HepG2 (cell line): ENCODE measurements around the gene CMPK2. TPM values are rescaled to one million over a fixed set of nuclear protein-coding genes. Genes with fewer than 3 reads are reported as not detected.

Experiments
- ATAC-seq: fragments of 200-7000 bp; cut with Tn5 transposase; 3 replicates; pipeline ENCODE4 v1.9.1; 2020; ENCODE audit warnings: mild to moderate bottlenecking, moderate library complexity
- BruUV-seq: library from RNA; stranded (reverse); fragments of 400-500 nt; replicated peaks from 2 replicates; lab custom pipeline; 2021; lab: Mats Ljungman, UMichigan
- CTCF ChIA-PET: fragments of 300-600 bp; formaldehyde crosslinking; extraction: SDS; loops from one replicate; lab custom pipeline; 2021; ENCODE audit warnings: low total read pairs, inconsistent platforms, low intra/inter-chr PET ratio; lab: Yijun Ruan, JAX
- POLR2A ChIA-PET: fragments of 350-600 bp; sonication (Branson Sonifier 250); formaldehyde crosslinking; loops from one replicate; lab custom pipeline; 2020; ENCODE audit warnings: antibody characterized with exemption, inconsistent platforms; lab: Yijun Ruan, JAX
- DNase-seq: peaks from one replicate; pipeline ENCODE4 v3.0.0-alpha.2; 2015; ENCODE audit warnings: low spot score
- FAIRE-seq: peaks from 3 replicates; lab custom pipeline; 2011; peaks lifted over from hg19 to GRCh38; lab: Jason Lieb, UNC
- H2AFZ ChIP-seq: one replicate; pipeline ENCODE4 v1.6.1; 2011; ENCODE audit warnings: low read length, inconsistent platforms
- H3K27ac ChIP-seq: fragments of 300-600 bp; 3 replicates; pipeline ENCODE4 v1.8.0; 2011; ENCODE audit warnings: mixed run types, mild to moderate bottlenecking, mixed read lengths, low read length, inconsistent platforms; ENCODE audit not compliant: insufficient read depth; ENCODE audit errors: extremely low read length
- H3K27me3 ChIP-seq, 2 experiments: fragments of 200-600 bp in 1 of 2; 2 replicates in 1 of 2; 3 replicates in 1 of 2; pipeline versions ENCODE4 v1.6.0 to v1.8.0; 2011; ENCODE audit warnings: low read length in 2 of 2, mild to moderate bottlenecking in 2 of 2, moderate library complexity in 2 of 2, inconsistent platforms in 1 of 2; ENCODE audit not compliant: insufficient read depth in 2 of 2, control insufficient read depth in 1 of 2
- H3K36me3 ChIP-seq, 2 experiments: fragments of 200-600 bp in 1 of 2; replicated peaks in 1 of 2; 2 replicates in 1 of 2; 3 replicates in 1 of 2; pipeline versions ENCODE4 v1.5.1 to v1.8.0; 2011; ENCODE audit warnings: low read length in 2 of 2, inconsistent platforms in 1 of 2; ENCODE audit not compliant: insufficient read depth in 2 of 2, control insufficient read depth in 1 of 2
- H3K4me1 ChIP-seq: 2 replicates; pipeline ENCODE4 v1.5.1; 2012; ENCODE audit warnings: low read length, inconsistent platforms; ENCODE audit not compliant: insufficient read depth
- H3K4me2 ChIP-seq: 2 replicates; pipeline ENCODE4 v1.6.0; 2011; ENCODE audit warnings: low read depth, low read length, inconsistent platforms
- H3K4me3 ChIP-seq, 3 experiments: fragments of 200-600 bp in 1 of 3; sonication (generic), shearing (Covaris generic) in 1 of 3; replicated peaks in 1 of 3; 2 replicates each; pipeline ENCODE4 v1.5.1; 2011 to 2016; ENCODE audit warnings: low read length in 3 of 3, inconsistent platforms in 2 of 3, low read depth in 2 of 3, mild to moderate bottlenecking in 2 of 3, control low read depth in 1 of 3, mixed read lengths in 1 of 3; ENCODE audit not compliant: insufficient read depth in 1 of 3
- H3K79me2 ChIP-seq: one replicate; pipeline ENCODE4 v1.6.1; 2011; ENCODE audit warnings: low read length, inconsistent platforms; ENCODE audit not compliant: insufficient read depth
- H3K9ac ChIP-seq: 2 replicates; pipeline ENCODE4 v1.6.0; 2011; ENCODE audit warnings: mild to moderate bottlenecking, low read depth, low read length, inconsistent platforms; ENCODE audit not compliant: insufficient read depth
- H3K9me3 ChIP-seq: 2 replicates; pipeline ENCODE4 v1.5.1; 2012; ENCODE audit warnings: mild to moderate bottlenecking, low read length
- H4K20me1 ChIP-seq: 2 replicates; pipeline ENCODE4 v1.6.0; 2011; ENCODE audit warnings: inconsistent platforms, mild to moderate bottlenecking, low read length, moderate library complexity; ENCODE audit not compliant: insufficient read depth
- ARID2 ChIP-seq: sonication (generic); formaldehyde crosslinking; IDR thresholded peaks from 2 replicates; pipeline ENCODE4 v1.8.1; 2022; ENCODE audit warnings: mild to moderate bottlenecking, missing genetic modification reagents, borderline replicate concordance
- CAMTA2 ChIP-seq: sonication (generic); formaldehyde crosslinking; IDR thresholded peaks from 2 replicates; pipeline ENCODE4 v1.4.0; 2020; ENCODE audit warnings: mild to moderate bottlenecking, missing genetic modification reagents, borderline replicate concordance
- CBFB ChIP-seq: sonication (generic); formaldehyde crosslinking; IDR thresholded peaks from 2 replicates; pipeline ENCODE4 v1.4.0; 2020; ENCODE audit warnings: missing genetic modification reagents
- CHD4 ChIP-seq: fragments of 200-600 bp; sonication (generic); IDR thresholded peaks from 2 replicates; pipeline ENCODE4 v1.7.0; 2017; ENCODE audit warnings: mild to moderate bottlenecking, low read length, borderline replicate concordance
- CREM ChIP-seq, 2 experiments: sonication (generic) in 1 of 2; formaldehyde crosslinking in 1 of 2; IDR thresholded peaks; 2 replicates each; pipeline versions ENCODE4 v1.4.0 to v1.6.1; 2016 to 2020; ENCODE audit warnings: antibody characterized with exemption in 1 of 2, mild to moderate bottlenecking in 1 of 2, missing genetic modification reagents in 1 of 2
- GZF1 ChIP-seq: sonication (generic); formaldehyde crosslinking; IDR thresholded peaks from 2 replicates; pipeline ENCODE4 v1.5.1; 2020; ENCODE audit warnings: mild to moderate bottlenecking, missing genetic modification reagents
- KLF11 ChIP-seq: IDR thresholded peaks from 2 replicates; pipeline ENCODE4 v1.6.1; 2016; ENCODE audit warnings: missing compliant biosample characterization
- LBX2 ChIP-seq: sonication (generic); formaldehyde crosslinking; IDR thresholded peaks from 2 replicates; pipeline ENCODE4 v1.5.0; 2020; ENCODE audit warnings: missing genetic modification reagents, mild to moderate bottlenecking, borderline replicate concordance
- MAFG ChIP-seq: sonication (generic); formaldehyde crosslinking; IDR thresholded peaks from 2 replicates; pipeline ENCODE4 v1.5.1; 2020; ENCODE audit warnings: mild to moderate bottlenecking, missing genetic modification reagents
- UBTF ChIP-seq: sonication (generic); formaldehyde crosslinking; IDR thresholded peaks from 2 replicates; pipeline ENCODE4 v1.4.0; 2020; ENCODE audit warnings: mild to moderate bottlenecking, missing genetic modification reagents
- YEATS4 ChIP-seq: sonication (generic); formaldehyde crosslinking; IDR thresholded peaks from 2 replicates; pipeline ENCODE4 v1.4.0; 2020; ENCODE audit warnings: missing genetic modification reagents, borderline replicate concordance
- ZKSCAN5 ChIP-seq: sonication (generic); formaldehyde crosslinking; IDR thresholded peaks from 2 replicates; pipeline ENCODE4 v1.5.1; 2020; ENCODE audit warnings: mild to moderate bottlenecking, missing genetic modification reagents
- ZNF382 ChIP-seq: sonication (generic); formaldehyde crosslinking; IDR thresholded peaks from 2 replicates; pipeline ENCODE4 v1.5.0; 2020; ENCODE audit warnings: missing genetic modification reagents, mild to moderate bottlenecking, borderline replicate concordance
- ZNF740 ChIP-seq: sonication (generic); formaldehyde crosslinking; IDR thresholded peaks from 2 replicates; pipeline ENCODE4 v1.4.0; 2020; ENCODE audit warnings: missing genetic modification reagents
- ZNF776 ChIP-seq: sonication (generic); formaldehyde crosslinking; IDR thresholded peaks from 2 replicates; pipeline ENCODE4 v1.4.0; 2020; ENCODE audit warnings: mild to moderate bottlenecking, missing genetic modification reagents
- ZNF839 ChIP-seq: sonication (generic); formaldehyde crosslinking; IDR thresholded peaks from 2 replicates; pipeline ENCODE4 v1.4.0; 2020; ENCODE audit warnings: missing genetic modification reagents, mild to moderate bottlenecking, borderline replicate concordance
- ZNF878 ChIP-seq: sonication (generic); formaldehyde crosslinking; IDR thresholded peaks from 2 replicates; pipeline ENCODE4 v1.8.1; 2023; ENCODE audit warnings: mild to moderate bottlenecking, missing genetic modification reagents, moderate library complexity
- WGBS: methylation state at CpG from one replicate; pipeline ENCODE4 v1.1.6; 2017; ENCODE audit warnings: low lambda C conversion rate; 5-methylcytosine and 5-hydroxymethylcytosine counted together
- in situ Hi-C: cut with HindIII; loops from 2 replicates; pipeline ENCODE4 v1.10.0; 2017; ENCODE audit warnings: low pct_unique_long_range_greater_than_20kb; ENCODE audit not compliant: extremely low pct_ligation_motif_present
- intact Hi-C: fragments of 100-400 bp; cut with micrococcal nuclease; formaldehyde crosslinking; loops from one replicate; pipeline ENCODE4 v1.10.0; 2022; ENCODE audit not compliant: unreplicated experiment
- polyA plus RNA-seq, 8 experiments: library from polyadenylated mRNA; depleted of rRNA in 3 of 8; stranded (reverse) in 7 of 8; unstranded in 1 of 8; fragments of >200 nt; fragmentation: Illumina TruSeq in 4 of 8; extraction: Trizol in 4 of 8; gene quantifications; 2 replicates each; pipeline versions ENCODE4 v1.2.1 to v1.2.3, GENCODE V29; 2011 to 2016; ENCODE audit warnings: low read depth in 4 of 8, missing spikeins in 1 of 8, mixed read lengths in 1 of 8; ENCODE audit not compliant: insufficient read depth in 1 of 8
- total RNA-seq, 5 experiments: library from RNA; depleted of rRNA; stranded (reverse); fragments of >200 nt; fragmentation: Illumina TruSeq; extraction: Trizol; gene quantifications; 2 replicates each; pipeline ENCODE4 v1.2.3, GENCODE V29; 2016; ENCODE audit warnings: low read depth in 1 of 5

Gene CMPK2
- total and polyA plus RNA-seq, 2 of the 13 experiments (the other 11 are each of a cell fraction or from before 2014, with no cell fraction given) = 0.04 to 1.0 TPM

GRCh38 chr2:6879011-6879410 lies 13.3 kb upstream of the CMPK2 start:
- CTCF ChIA-PET = no interaction called here
- Histone ChIP-seq H3K36me3 (no peaks in the 10 kb centered on the region; a peak in 1 of 5 replicates), H3K79me2 (no peaks in the 10 kb centered on the region), H3K27ac (no peak overlapping the region), H3K4me3 (no peak overlapping the region), H3K4me1 (peaks cover 10% of the 10 kb centered on the region; the same call in 1 of the 2 replicates), H3K9me3 (no peaks in the 10 kb centered on the region), H4K20me1 (no peaks in the 10 kb centered on the region), H3K9ac (no peak overlapping the region), H3K4me2 (no peak overlapping the region), H3K27me3 (peaks cover 0 to 34% of the 10 kb centered on the region in 2 experiments; a peak in 2 of 5 replicates), H2AFZ (no peak overlapping the region)
- ATAC-seq (no peak), DNase-seq (no peak), FAIRE-seq (no peak)
- POLR2A ChIA-PET = no interaction called here
- no TSS peak for BruUV-seq
- intact Hi-C loops (no loop called here), in situ Hi-C loops (no loop called here)
- no peak for TF ChIP-seq ZNF776 (CRISPR knock-in tag)
- no peak for TF ChIP-seq ZNF382 (CRISPR knock-in tag)
- TF ChIP-seq CBFB (CRISPR knock-in tag) = no peak
- TF ChIP-seq MAFG = no peak
- TF ChIP-seq LBX2 (CRISPR knock-in tag) = no peak
- TF ChIP-seq ZNF878 (CRISPR knock-in tag) = no peak
- TF ChIP-seq ZNF740 (CRISPR knock-in tag) = no peak
- no peak for TF ChIP-seq CREM (IDR thresholded peaks at IDR 0.05)
- no peak for TF ChIP-seq CREM (CRISPR knock-in tag; IDR thresholded peaks at IDR 0.05)
- 0% methylated on average over 2 of the region's 2 CpGs for WGBS

GRCh38 chr2:6878549-6878948 lies 12.8 kb upstream of the CMPK2 start:
- ATAC-seq (no peak), FAIRE-seq (no peak), DNase-seq (no peak)
- Histone ChIP-seq H3K79me2 (no peaks in the 10 kb centered on the region), H2AFZ (no peak overlapping the region), H4K20me1 (no peaks in the 10 kb centered on the region), H3K4me3 (no peak overlapping the region), H3K9ac (no peak overlapping the region), H3K36me3 (no peaks in the 10 kb centered on the region; a peak in 1 of 5 replicates), H3K27me3 (peaks cover 0 to 33% of the 10 kb centered on the region in 2 experiments; a peak in 2 of 5 replicates), H3K4me2 (no peak overlapping the region), H3K27ac (no peak overlapping the region), H3K9me3 (no peaks in the 10 kb centered on the region), H3K4me1 (peaks cover 10% of the 10 kb centered on the region; the same call in 1 of the 2 replicates)
- BruUV-seq = no TSS peak
- WGBS = 37% methylated on average over 4 of the region's 4 CpGs
- in situ Hi-C loops = no loop called here
- intact Hi-C loops = no loop called here
- ChIA-PET CTCF (no interaction called here), POLR2A (no interaction called here)
- TF ChIP-seq KLF11 (CRISPR knock-in tag) (no peak), CHD4 (no peak), UBTF (CRISPR knock-in tag) (no peak), ZNF839 (CRISPR knock-in tag) (no peak), YEATS4 (CRISPR knock-in tag) (no peak), CAMTA2 (no peak), ZKSCAN5 (no peak), GZF1 (no peak), ARID2 (CRISPR knock-in tag) (no peak)
